Uterus (tissue), 2 donors: Measurements from ENCODE around the gene PEX5L.

Source experiments
- CTCF ChIP-seq, 4 experiments: fragments of 200-600 bp in 2 of 4; fragments of 450-650 bp in 2 of 4; sonication (generic) in 2 of 4; IDR thresholded peaks; one replicate each; pipeline ENCODE4 v1.5.1; 2016 to 2019; ENCODE audit warnings: antibody characterized with exemption in 4 of 4, mild to moderate bottlenecking in 2 of 4, moderate library complexity in 1 of 4
- POLR2A ChIP-seq, 2 donors: fragments of 450-650 bp; IDR thresholded peaks; one replicate each; pipeline ENCODE4 v1.6.1; 2016; ENCODE audit warnings: antibody characterized with exemption in 2 of 2, mild to moderate bottlenecking in 1 of 2, moderate library complexity in 1 of 2

GRCh38 chr3:179932674-179933073 lies 104.1 kb downstream of the PEX5L start:
- TF ChIP-seq CTCF (IDR thresholded peaks at IDR 0.05), result no peak
- TF ChIP-seq POLR2A (IDR thresholded peaks at IDR 0.05), result no peak
